GM18526 (cell line): ENCODE measurements around the gene SNRK.

ENCODE experiments used
- POLR2A ChIP-seq: IDR thresholded peaks from 3 replicates; pipeline ENCODE4 v1.6.1; 2011; ENCODE audit not compliant: insufficient read length; ENCODE audit errors: extremely low read depth

Gene SNRK

GRCh38 chr3:43400167-43400566 lies 113.8 kb downstream of the SNRK start:
- TF ChIP-seq POLR2A, result no peak
